Astrocyte (in vitro differentiated cells and primary cell): ENCODE data around the gene MPO.

Experiments
- EZH2 ChIP-seq: IDR thresholded peaks from 2 replicates; pipeline ENCODE4 v1.6.1; 2012; ENCODE audit warnings: mild to moderate bottlenecking, low read length, inconsistent platforms; ENCODE audit not compliant: insufficient read depth
- TF ChIP-seq, protein P1 (sequence below): IDR thresholded peaks from 2 replicates; pipeline ENCODE4 v1.5.1; 2011; ENCODE audit warnings: low read depth, mild to moderate bottlenecking, inconsistent platforms, low read length, moderate library complexity; ENCODE audit not compliant: insufficient read depth

DNA sequence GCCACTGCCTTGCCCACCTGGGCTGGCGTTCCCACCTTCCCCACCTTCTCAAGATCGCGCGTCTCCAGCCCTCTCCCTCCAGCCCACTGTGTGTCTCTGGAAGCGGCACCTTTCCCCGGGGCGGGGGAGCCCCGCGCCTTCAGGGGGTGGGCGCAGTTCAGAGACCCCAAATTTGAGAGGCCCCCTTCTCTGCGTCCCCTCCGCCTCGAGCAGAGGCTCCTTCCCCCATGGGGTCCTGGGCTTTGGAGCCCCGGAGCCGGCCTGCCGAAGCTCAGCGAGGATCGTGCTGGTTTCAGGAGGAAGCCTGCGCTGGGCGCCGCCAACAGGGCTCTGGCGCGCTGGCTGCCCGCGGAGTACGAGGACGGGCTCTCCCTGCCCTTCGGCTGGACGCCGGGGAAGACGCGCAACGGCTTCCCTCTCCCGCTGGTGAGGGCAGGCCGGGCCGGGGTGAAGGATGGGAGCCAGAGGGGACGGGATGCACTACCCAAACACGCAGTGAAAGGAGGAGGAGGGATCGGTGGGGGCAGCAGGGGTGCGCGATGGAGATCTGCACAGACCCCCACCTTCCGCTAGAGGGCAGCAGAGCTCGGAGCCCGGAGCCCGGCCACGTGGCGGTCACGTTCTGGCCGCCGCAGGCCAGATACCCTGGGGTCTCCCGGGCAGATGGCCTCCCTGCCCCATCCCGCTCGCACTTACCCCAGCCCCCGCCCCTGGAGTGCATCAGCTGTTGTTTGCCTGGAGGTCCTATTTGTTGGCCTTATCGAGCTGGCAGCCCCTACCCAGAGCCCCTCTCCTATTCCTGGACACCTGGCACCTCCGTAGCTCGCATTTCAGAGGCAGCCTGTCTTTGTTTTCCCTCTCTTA lies 31.2 kb downstream of the MPO start:
- no peak for TF ChIP-seq EZH2
- TF ChIP-seq, protein P1, sequence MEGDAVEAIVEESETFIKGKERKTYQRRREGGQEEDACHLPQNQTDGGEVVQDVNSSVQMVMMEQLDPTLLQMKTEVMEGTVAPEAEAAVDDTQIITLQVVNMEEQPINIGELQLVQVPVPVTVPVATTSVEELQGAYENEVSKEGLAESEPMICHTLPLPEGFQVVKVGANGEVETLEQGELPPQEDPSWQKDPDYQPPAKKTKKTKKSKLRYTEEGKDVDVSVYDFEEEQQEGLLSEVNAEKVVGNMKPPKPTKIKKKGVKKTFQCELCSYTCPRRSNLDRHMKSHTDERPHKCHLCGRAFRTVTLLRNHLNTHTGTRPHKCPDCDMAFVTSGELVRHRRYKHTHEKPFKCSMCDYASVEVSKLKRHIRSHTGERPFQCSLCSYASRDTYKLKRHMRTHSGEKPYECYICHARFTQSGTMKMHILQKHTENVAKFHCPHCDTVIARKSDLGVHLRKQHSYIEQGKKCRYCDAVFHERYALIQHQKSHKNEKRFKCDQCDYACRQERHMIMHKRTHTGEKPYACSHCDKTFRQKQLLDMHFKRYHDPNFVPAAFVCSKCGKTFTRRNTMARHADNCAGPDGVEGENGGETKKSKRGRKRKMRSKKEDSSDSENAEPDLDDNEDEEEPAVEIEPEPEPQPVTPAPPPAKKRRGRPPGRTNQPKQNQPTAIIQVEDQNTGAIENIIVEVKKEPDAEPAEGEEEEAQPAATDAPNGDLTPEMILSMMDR = peak; percentile 63
